ENCODE data around the gene CD59.

Gene CD59

GRCh38 chr11:33656768-33657167 is 79.5 kb downstream of the CD59 start:
- Histone ChIP-seq H3K9ac (ENCODE audit: low read length) (no peak overlapping the region), H3K36me3 (replicated peaks; ENCODE audit: insufficient read depth, low read length) (no peaks in the 10 kb centered on the region), H3K9me2 (replicated peaks; ENCODE audit: insufficient read depth, low read length) (no peaks in the 10 kb centered on the region), H3K4me3 (ENCODE audit: low read length) (no peak overlapping the region), H4K20me1 (ENCODE audit: insufficient read depth, low read length) (no peaks in the 10 kb centered on the region), H3K27me3 (replicated peaks; ENCODE audit: insufficient read depth, low read length) (no peaks in the 10 kb centered on the region), H3K79me2 (ENCODE audit: low read length) (no peaks in the 10 kb centered on the region), H3F3A (ENCODE audit: insufficient read depth, low read length) (peaks cover 7% of the 10 kb centered on the region; the same call in 1 of the 2 replicates), H3K27ac (ENCODE audit: low read length) (no peak overlapping the region), H3K4me1 (ENCODE audit: low read length) (peaks cover 35% of the 10 kb centered on the region), H3K9me3 (replicated peaks; ENCODE audit: insufficient read depth, low read length) (no peaks in the 10 kb centered on the region), H2AFZ (ENCODE audit: low read length) (no peak overlapping the region), H3K4me2 (ENCODE audit: low read depth, low read length) (no peak overlapping the region)
- TF ChIP-seq CTCF (IDR thresholded peaks at IDR 0.05; ENCODE audit: low read length) (no peak), EZH2phosphoT487 (IDR thresholded peaks at IDR 0.05; ENCODE audit: low read length) (no peak), EZH2 (optimal IDR thresholded peaks at IDR 0.05; ENCODE audit: low read depth, low read length) (no peak)
- no peak for DNase-seq

- Histone ChIP-seq H3K4me1 (ENCODE audit: low read length) (peaks cover 35% of the 10 kb centered on the region), H3K9me3 (replicated peaks; ENCODE audit: insufficient read depth, low read length) (no peaks in the 10 kb centered on the region), H3K9me2 (replicated peaks; ENCODE audit: insufficient read depth, low read length) (no peaks in the 10 kb centered on the region), H3K4me3 (ENCODE audit: low read length) (no peak overlapping the region), H3K79me2 (ENCODE audit: low read length) (no peaks in the 10 kb centered on the region), H3K36me3 (replicated peaks; ENCODE audit: insufficient read depth, low read length) (no peaks in the 10 kb centered on the region), H3K4me2 (ENCODE audit: low read depth, low read length) (no peak overlapping the region), H2AFZ (ENCODE audit: low read length) (no peak overlapping the region), H4K20me1 (ENCODE audit: insufficient read depth, low read length) (no peaks in the 10 kb centered on the region), H3K9ac (ENCODE audit: low read length) (no peak overlapping the region), H3K27ac (ENCODE audit: low read length) (no peak overlapping the region; the same call in 1 of the 2 replicates), H3K27me3 (replicated peaks; ENCODE audit: insufficient read depth, low read length) (no peaks in the 10 kb centered on the region), H3F3A (ENCODE audit: insufficient read depth, low read length) (peaks cover 7% of the 10 kb centered on the region; the same call in 1 of the 2 replicates)
- DNase-seq: no peak
- TF ChIP-seq EZH2 (optimal IDR thresholded peaks at IDR 0.05; ENCODE audit: low read depth, low read length) (no peak), CTCF (IDR thresholded peaks at IDR 0.05; ENCODE audit: low read length) (no peak), EZH2phosphoT487 (IDR thresholded peaks at IDR 0.05; ENCODE audit: low read length) (no peak)
Measured at GRCh38 chr11:33655842-33656600, 80.2 kb downstream of the CD59 start.

GRCh38 chr11:33654594-33654993 is 81.6 kb downstream of the CD59 start:
- DNase-seq: peak; percentile 71
- Histone ChIP-seq H3K27ac (ENCODE audit: low read length) (peak overlapping the region; percentile 73), H3K36me3 (replicated peaks; ENCODE audit: insufficient read depth, low read length) (no peaks in the 10 kb centered on the region), H4K20me1 (ENCODE audit: insufficient read depth, low read length) (no peaks in the 10 kb centered on the region), H2AFZ (ENCODE audit: low read length) (peak overlapping the region; percentile 17), H3K4me3 (ENCODE audit: low read length) (no peak overlapping the region), H3K9ac (ENCODE audit: low read length) (peak overlapping the region; percentile 29; the same call in 1 of the 2 replicates), H3K9me2 (replicated peaks; ENCODE audit: insufficient read depth, low read length) (no peaks in the 10 kb centered on the region), H3K4me1 (ENCODE audit: low read length) (peaks cover 35% of the 10 kb centered on the region), H3K79me2 (ENCODE audit: low read length) (no peaks in the 10 kb centered on the region), H3K9me3 (replicated peaks; ENCODE audit: insufficient read depth, low read length) (no peaks in the 10 kb centered on the region), H3F3A (ENCODE audit: insufficient read depth, low read length) (peaks cover 7% of the 10 kb centered on the region; the same call in 1 of the 2 replicates), H3K27me3 (replicated peaks; ENCODE audit: insufficient read depth, low read length) (no peaks in the 10 kb centered on the region), H3K4me2 (ENCODE audit: low read depth, low read length) (peak overlapping the region; percentile 7)
- no peak for TF ChIP-seq EZH2 (optimal IDR thresholded peaks at IDR 0.05; ENCODE audit: low read depth, low read length)
- TF ChIP-seq EZH2phosphoT487 (IDR thresholded peaks at IDR 0.05; ENCODE audit: low read length): no peak
- no peak for TF ChIP-seq CTCF (IDR thresholded peaks at IDR 0.05; ENCODE audit: low read length)
